T-helper 2 cell treated with Interferon-gamma antibody and Interleukin-4, amounts not matched to agents 100 ng/mL and 5 ng/mL, for 36 hours (primary cell): Measurements from ENCODE around the gene NRP1. TPM values are rescaled to one million over a fixed set of nuclear protein-coding genes. Genes with fewer than 3 reads are reported as not detected.

Experiments
- intact Hi-C: fragments of 100-400 bp; cut with micrococcal nuclease; formaldehyde crosslinking; loops from one replicate; pipeline ENCODE4 v1.15.1; 2023
- total RNA-seq: library from RNA; stranded (reverse); gene quantifications from 2 replicates; pipeline ENCODE4 v1.2.3, GENCODE V29; 2022

NRP1 gene
- total RNA-seq, 1 donor from 2014 or later, result 2.4 TPM

GRCh38 chr10:33134011-33134751 is 200.3 kb downstream of the NRP1 start:
- intact Hi-C loops, result loop anchor here (1.0 kb wide), 1 partner anchor 339 kb away; no protein-coding TSS in a partner anchor

GRCh38 chr10:33133557-33133956 is 200.9 kb downstream of the NRP1 start:
- intact Hi-C loops, result no loop called here

- intact Hi-C loops, result loop anchor here (1.0 kb wide), 1 partner anchor 21 kb away; no protein-coding TSS in a partner anchor
These were observed 201.8 kb downstream of the NRP1 start for GRCh38 chr10:33132626-33133025.

GRCh38 chr10:33129996-33130386 is 204.5 kb downstream of the NRP1 start:
- intact Hi-C loops, result no loop called here

- intact Hi-C loops, result no loop called here
These were observed 205.1 kb downstream of the NRP1 start for GRCh38 chr10:33129141-33129995.

GRCh38 chr10:33127622-33128021 is 206.8 kb downstream of the NRP1 start:
- intact Hi-C loops, result no loop called here
